SK-N-MC (cell line): ENCODE data around the gene SPINK4.

ENCODE experiments used
- EZH2 ChIP-seq: fragments of 200-600 bp; sonication (generic); IDR thresholded peaks from one replicate; pipeline ENCODE4 v1.6.1; 2017; ENCODE audit warnings: antibody characterized with exemption
- POLR2AphosphoS5 ChIP-seq: IDR thresholded peaks from 2 replicates; pipeline ENCODE4 v1.6.1; 2012; ENCODE audit warnings: mild to moderate bottlenecking, low read depth, low read length, borderline replicate concordance

DNA sequence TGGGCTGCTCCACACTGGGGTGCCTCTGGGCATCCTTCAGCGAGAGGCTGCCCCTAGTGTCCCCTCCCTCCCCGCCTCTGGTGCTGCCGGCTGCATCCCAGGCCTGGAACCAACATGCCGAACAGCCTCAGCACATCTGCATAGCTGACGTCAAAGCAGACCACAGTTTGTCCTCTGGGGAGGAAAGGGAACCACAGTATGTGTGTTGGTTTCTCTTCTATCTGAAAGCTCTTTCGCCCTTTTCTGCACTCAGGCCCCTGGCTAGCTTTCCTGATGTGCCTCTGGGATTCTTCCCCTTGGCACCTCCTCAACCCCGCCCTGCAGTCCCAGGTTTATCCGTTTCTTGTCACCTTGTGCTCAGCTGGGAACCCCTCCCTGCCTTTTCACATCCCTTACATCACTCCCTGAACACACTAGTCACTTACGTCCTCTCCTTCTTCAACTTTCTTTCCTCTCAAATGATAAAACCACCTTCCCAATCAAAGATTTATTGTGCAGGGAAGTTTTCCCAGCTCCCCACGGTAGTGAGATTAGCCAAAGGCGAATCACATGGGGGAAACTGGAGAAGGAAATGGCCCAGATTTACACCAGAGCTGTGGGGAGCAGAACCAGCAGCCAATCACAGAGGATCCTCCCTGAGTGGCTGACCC, 37.3 kb upstream of the SPINK4 start:
- TF ChIP-seq EZH2 (no peak), POLR2AphosphoS5 (no peak)
